HG02870 (cell line): ENCODE data around the gene CYRIA.
A peak's percentile ranks its signal among the peaks of the same experiment; 100 is the strongest.

Experiments used
- ATAC-seq: cut with Tn5 transposase; IDR thresholded peaks from one replicate; pipeline ENCODE4 v1.9.1; 2021; ENCODE audit warnings: mild to moderate bottlenecking, moderate library complexity; ENCODE audit not compliant: unreplicated experiment

Gene CYRIA

DNA sequence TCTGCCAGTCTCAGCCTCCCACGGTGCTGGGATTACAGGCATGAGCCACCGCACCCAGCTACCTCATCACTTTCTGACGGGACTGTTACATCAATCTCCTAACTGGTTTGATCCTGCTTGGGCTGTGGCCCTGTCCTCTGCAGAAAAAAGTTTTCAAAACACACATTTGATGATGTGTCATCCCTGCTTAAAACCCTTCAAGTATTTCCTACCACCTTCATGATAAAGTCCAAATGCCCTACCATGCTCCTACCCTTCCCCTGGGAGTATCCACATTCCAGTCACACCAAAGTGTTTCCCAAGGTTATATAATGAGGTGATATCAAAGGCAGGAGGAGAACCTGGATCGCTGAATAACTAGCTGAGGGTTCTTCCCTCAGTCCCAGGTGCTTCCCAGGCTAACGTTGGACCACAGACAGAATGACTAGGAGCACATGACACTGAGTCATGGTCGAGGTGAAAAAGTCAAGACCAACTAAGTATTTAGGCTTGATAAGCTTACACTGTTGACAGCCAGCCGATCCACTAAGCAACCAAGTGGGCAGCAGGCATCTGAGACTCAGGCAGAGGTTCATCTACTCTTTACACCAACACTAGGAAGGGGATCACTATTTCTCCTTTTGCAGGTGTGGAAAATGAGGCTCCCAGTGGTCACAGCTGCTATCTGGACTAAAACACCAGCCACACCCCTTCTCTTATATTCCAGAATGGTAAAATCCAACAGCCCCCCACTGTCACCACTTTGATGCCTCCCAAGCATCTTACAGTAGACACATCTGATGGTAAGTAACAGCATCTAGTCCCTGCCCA, 31.8 kb downstream of the CYRIA start:
- no peak for ATAC-seq

DNA sequence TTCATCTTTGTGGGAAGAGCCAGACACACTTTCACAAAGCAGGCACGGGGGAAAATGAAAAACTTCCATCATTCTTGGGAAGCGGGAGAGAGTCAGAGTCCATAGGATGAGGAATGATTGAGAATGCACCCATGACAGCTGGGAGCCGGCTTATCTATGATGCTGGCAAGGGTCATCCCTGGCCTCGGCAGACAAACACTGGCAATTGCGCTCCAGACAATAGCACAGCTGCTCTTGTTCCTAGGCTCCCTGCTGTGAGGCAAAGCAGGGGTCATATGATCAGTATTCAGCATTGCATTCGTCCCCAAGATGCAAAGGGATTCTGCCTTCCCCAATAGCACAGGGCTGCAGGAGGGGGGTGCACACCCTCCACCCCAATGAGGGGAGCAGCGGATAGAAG, 33.0 kb downstream of the CYRIA start:
- no peak for ATAC-seq

DNA sequence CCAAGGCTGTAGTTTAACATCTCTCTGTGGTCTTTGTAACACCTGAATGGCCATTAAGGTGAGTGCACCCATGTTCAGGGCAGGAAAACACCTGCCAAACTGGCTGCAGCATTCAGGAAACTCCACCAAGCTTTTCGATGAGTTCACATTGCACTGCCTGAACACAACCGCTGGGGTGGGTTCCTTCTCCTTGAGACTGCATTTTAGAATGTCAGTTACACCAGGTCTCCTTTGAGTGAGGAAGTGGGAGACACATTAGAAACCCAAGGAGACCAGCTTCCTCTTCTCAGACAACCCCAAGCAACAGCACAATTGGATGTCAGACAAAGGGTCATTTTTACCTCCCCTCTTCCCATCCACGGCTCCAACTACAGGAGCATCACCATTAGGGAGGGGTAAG, 35.2 kb downstream of the CYRIA start:
- peak; percentile 43 for ATAC-seq

- no peak for ATAC-seq
These were observed 35.9 kb downstream of the CYRIA start for GRCh38 chr2:16629770-16630169.

DNA sequence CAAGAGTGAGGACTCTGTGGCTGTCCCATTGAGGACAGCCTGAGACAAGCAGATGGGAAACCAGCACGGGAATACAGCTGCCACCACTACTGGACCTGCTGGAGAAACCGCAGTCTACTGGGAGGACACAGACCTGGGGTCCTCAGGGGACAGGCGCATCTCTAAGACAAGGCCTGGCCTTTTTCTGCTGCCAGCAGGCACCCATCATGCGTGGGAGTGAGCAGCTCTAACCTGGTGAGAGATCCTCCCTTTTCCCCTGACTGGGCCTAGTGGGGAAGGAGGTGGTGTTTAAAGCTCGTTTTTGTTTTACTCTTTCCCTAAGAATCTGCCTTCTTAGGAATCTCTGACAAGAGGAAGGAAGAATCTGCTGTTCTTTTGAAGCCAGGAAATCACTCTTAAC, 36.6 kb downstream of the CYRIA start:
- ATAC-seq = no peak

- ATAC-seq = no peak
These were observed 37.3 kb downstream of the CYRIA start for GRCh38 chr2:16628314-16628713.

- ATAC-seq = no peak
These were observed 38.5 kb downstream of the CYRIA start for GRCh38 chr2:16626997-16627605.

GRCh38 chr2:16626497-16626896, 39.1 kb downstream of the CYRIA start:
- ATAC-seq = no peak

GRCh38 chr2:16625759-16626158, 39.9 kb downstream of the CYRIA start:
- peak; percentile 70 for ATAC-seq

DNA sequence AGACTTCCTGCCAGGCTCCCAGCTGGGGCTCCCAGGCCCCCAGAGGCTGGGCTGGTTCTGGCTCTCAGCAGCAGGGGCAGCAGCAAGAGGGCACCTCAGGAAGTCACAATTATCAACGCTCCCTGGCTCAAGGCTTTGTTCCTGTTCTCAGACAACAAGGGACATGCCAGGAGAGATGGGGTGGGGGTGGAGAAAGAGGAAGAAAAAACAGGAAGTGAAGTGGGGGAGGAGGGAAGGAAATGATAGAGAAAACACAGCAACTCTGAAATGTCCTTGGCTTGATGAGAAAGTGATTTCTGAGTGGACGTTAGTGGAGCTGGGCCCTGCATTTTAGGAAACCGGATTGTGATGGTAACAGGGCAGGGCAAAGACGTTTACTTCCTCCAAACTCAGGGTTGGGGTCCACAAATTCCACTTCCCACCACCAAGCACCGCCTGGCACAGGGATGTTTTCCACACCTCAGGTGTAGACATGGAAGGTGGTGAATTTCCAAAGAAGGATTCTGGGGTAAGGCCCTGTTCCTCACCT, 40.4 kb downstream of the CYRIA start:
- ATAC-seq = peak; percentile 2

- ATAC-seq = no peak
These were observed 41.2 kb downstream of the CYRIA start for GRCh38 chr2:16624436-16624780.

GRCh38 chr2:16623564-16624435, 41.8 kb downstream of the CYRIA start:
- no peak for ATAC-seq

GRCh38 chr2:16623031-16623430, 42.6 kb downstream of the CYRIA start:
- no peak for ATAC-seq

GRCh38 chr2:16622399-16622968, 43.1 kb downstream of the CYRIA start:
- ATAC-seq = no peak

GRCh38 chr2:16621316-16621715, 44.3 kb downstream of the CYRIA start:
- no peak for ATAC-seq

GRCh38 chr2:16620590-16620989, 45.0 kb downstream of the CYRIA start:
- ATAC-seq = no peak

DNA sequence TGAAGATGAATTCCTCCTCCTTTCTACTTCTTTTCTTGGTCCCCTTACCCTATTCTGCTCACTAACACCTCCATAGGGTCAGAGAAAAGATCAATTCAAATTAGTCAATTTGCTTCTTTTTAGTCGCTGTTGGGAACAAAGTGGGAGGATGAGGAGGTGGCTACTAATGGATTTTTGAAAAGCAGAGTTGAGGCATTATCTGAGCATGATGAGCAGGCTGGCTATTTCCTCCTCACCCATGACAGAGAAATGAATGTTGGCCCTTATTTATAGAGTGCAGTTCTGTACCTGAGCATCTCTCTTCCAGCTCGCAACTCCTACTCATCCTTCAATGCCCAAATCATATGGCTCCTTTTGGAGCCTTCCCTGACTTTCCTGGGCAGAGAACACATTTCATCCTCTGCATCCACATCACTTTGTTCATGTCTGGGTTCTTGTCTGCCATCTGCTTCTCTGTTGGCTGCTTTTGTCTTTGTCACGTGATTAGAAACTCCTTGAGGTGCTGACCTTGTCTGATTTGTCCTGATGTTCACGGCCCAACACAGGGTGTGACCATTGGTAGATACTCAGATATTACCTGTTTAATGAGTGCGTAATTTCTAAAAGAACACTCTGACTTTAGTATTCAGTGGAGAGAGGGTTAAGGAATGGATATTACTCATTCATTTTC, 45.9 kb downstream of the CYRIA start:
- ATAC-seq = no peak

- no peak for ATAC-seq
These were observed 48.1 kb downstream of the CYRIA start for GRCh38 chr2:16617282-16618266.
